ENCODE results near the gene POLR3K.

GRCh38 chr16:86483-86952 lies 33.1 kb upstream of the POLR3K start:
- TF ChIP-seq REST (IDR thresholded peaks at IDR 0.05; ENCODE audit: insufficient read depth in 1 of 2, low read depth in 2 of 2, low read length in 2 of 2) (no peak), POLR2AphosphoS5 (IDR thresholded peaks at IDR 0.05; ENCODE audit: low read depth, low read length) (no peak), TAF1 (IDR thresholded peaks at IDR 0.05; ENCODE audit: borderline replicate concordance, insufficient read depth, low read length) (no peak), SIN3A (IDR thresholded peaks at IDR 0.05; ENCODE audit: borderline replicate concordance, insufficient read depth, low read length) (no peak), FOXP2 (optimal IDR thresholded peaks at IDR 0.05; ENCODE audit: borderline replicate concordance, extremely low read depth, extremely low read length, insufficient read depth) (no peak)

Measured in PFSK-1 (cell line).